Right renal pelvis (tissue), 4 donors: ENCODE results near the gene GJB5. TPM values are rescaled to one million over a fixed set of nuclear protein-coding genes. Genes with fewer than 3 reads are reported as not detected.

Experiments
- DNase-seq, 4 donors: peaks; one replicate each; pipeline ENCODE4 v3.0.0-alpha.2; 2013; ENCODE audit warnings: low read depth in 4 of 4, low spot score in 3 of 4, missing footprints in 1 of 4
- polyA plus RNA-seq, 4 donors: library from polyadenylated mRNA; unstranded; fragments of 120-200 nt; gene quantifications; one replicate each; pipeline ENCODE4 v1.2.1, GENCODE V29; 2013; ENCODE audit not compliant: insufficient read length in 4 of 4

The GJB5 gene
- polyA plus RNA-seq, 4 donors = 0.19 to 0.54 (median 0.31) TPM; not detected in 1

DNA sequence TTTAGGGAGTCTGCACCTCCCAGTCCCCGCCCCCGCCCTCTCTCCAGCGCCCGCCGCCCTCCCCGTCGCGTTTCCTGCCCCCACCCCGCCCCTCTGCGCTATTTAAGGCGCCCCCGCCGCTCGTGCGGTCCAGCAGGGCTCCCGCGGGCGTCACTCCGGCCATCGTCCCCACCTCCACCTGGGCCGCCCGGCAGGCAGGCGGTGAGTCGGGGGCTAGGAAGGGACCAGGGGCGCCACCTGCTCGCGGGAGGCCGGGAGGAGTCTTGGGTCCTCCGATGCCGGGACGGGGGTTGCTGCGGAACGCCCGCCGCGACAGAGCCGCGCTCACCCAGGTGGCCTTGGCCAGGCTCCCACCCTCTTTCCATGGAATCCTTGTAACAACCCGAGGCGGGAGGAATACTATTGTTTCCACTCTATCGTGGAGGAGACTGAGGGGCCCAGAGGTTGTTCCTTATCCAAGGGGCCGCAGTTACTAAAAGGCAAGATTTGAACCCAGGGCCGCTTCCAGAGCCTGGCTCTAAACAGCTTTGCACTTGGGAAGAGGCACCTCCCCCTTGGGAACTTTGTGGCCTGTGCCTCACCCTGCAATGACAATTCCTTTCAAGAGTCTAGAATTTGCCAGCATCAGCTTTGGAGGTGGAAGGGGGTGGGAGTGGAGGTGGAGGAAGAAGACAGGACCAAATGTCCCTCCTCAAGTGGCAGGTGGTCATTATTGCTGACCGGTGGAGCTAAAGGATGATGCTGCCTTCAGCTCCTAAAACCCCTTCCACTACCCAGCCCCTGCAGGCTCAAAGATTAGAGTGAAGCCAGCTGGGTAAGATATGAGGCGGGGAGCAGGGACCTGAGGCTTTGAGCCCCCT is 38.3 kb downstream of the GJB5 start, which contains the start of gene GJA4:
Gene GJA4 (plus strand): TSS at position 132 of the 860 bp plus-strand sequence. CDS start 1,215 bp downstream, outside the sequence.
- no peak for DNase-seq

DNA sequence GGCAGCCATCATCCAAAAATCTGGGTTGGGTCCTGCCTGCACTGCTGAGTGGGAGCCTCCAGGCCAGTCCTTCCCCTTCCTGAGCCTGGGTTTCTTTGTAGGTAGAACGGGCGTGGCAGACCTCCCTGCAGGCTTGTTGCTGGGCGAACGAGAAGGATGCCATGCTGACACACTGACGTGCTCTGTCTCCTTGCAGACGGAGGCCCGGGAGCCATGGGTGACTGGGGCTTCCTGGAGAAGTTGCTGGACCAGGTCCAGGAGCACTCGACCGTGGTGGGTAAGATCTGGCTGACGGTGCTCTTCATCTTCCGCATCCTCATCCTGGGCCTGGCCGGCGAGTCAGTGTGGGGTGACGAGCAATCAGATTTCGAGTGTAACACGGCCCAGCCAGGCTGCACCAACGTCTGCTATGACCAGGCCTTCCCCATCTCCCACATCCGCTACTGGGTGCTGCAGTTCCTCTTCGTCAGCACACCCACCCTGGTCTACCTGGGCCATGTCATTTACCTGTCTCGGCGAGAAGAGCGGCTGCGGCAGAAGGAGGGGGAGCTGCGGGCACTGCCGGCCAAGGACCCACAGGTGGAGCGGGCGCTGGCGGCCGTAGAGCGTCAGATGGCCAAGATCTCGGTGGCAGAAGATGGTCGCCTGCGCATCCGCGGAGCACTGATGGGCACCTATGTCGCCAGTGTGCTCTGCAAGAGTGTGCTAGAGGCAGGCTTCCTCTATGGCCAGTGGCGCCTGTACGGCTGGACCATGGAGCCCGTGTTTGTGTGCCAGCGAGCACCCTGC is 39.3 kb downstream of the GJB5 start:
- no peak for DNase-seq

DNA sequence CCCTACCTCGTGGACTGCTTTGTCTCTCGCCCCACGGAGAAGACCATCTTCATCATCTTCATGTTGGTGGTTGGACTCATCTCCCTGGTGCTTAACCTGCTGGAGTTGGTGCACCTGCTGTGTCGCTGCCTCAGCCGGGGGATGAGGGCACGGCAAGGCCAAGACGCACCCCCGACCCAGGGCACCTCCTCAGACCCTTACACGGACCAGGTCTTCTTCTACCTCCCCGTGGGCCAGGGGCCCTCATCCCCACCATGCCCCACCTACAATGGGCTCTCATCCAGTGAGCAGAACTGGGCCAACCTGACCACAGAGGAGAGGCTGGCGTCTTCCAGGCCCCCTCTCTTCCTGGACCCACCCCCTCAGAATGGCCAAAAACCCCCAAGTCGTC is 39.9 kb downstream of the GJB5 start:
- no peak for DNase-seq

DNA sequence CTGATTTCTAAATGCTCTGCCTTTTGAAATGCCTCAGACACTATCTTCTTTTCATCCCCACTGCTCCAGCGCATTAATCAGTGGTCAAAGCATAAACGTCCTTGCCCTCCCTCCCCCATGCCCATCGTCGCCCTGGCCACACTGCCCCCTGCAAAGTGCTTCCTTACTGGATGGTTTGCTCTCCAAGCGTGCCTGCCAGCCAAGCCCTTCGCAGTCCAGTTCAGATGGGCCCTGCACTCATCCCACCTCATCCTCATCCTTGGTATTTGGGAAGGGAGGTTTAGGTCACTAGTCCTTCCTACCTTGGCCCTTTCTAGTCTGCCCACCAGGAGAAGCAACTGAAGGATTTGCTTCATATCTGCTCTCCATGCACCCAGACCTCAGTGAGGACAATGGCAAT is 41.1 kb downstream of the GJB5 start:
- no peak for DNase-seq

DNA sequence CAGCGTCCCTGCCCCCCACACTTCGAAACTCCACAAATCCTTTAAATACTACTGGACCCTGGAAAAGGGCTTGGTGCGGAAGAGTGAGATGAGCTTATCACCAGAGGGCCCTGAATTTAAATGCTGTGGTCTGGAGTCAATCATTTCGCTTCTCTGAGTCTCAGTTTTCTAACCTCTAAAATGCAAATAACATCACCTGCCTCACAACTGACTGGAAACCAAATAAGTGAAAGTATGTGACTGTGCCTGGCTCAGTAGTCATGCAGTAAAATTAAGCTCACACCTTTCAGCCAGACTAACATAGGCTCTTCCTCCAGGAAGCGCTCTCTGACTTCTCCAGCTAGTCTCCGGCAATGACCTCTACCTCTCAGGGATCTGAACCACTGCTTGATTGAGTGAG is 42.1 kb downstream of the GJB5 start:
- DNase-seq = no peak

DNA sequence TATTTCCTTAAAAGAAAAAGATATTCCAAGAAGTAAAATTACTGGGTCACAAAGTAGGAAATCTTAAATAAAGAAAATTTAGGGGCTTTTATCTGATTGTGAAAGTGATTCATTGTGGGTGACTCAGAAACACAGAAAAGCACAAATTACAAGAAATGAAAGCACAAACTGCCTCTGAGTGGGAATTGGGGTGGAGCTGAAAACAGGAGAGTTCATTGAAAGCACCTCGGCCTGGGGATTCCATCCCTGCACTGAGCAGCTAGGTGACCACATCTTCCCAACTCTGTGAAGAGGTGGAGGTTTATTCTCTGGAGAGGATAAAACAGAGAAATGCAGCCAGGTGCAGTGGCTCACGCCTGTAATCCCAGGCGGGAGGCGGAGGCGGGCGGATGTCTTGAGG is 45.4 kb downstream of the GJB5 start:
- DNase-seq = no peak

DNA sequence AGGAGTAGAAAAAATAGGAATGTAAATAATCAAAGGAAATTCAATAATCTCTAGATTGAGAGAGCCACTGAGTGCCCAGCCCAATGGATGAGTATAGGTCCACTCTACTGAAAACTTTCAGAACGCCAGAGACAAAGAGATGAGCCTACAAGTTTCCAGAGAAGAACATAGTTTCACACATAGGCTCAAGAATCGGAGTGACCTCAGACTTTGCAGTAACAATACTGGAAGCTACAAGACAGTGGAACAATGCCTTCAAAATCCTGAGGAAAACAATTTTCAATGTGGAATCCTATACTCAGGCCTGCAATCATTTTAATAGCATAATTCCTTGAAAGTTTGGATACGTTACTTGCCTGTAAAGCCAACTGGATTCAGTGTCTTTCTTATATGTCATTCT is 48.9 kb downstream of the GJB5 start:
- no peak for DNase-seq

DNA sequence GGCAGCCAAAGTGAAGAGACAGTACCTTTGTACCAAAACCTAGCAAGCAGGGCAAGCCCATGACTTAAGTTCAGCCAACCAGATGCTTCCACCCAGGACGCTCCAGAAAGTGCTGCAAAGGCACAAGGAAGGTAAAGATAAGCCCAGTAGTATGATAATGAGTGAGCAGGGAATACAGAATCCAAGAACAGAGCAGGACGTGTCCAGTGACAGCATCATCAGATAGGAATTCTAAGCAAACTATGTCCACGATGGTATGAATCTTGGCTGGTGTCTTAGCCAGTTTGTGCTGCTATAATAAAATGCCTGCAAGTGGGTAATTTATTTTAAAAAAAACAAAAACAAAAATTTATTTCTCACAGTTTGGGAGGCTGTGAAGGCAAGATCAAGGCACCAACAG is 51.5 kb downstream of the GJB5 start:
- no peak for DNase-seq

Other genes starting within 250 kb of the GJB5 start
- gene GJB4, start 4.7 kb downstream of the GJB5 start, polyA plus RNA-seq = under 1 TPM in 2 of 4 donors, not detected in 2; 0.13 to 0.18 TPM
- gene GJB3, start 26.2 kb downstream of the GJB5 start, polyA plus RNA-seq = under 1 TPM; 0.18 to 0.57 (median 0.24) TPM
- gene GJA4, start 38.0 kb downstream of the GJB5 start, polyA plus RNA-seq = 10 to 100 TPM; 17.3 to 22.6 (median 19.7) TPM
- 10 to 100 TPM; 29.9 to 39.0 (median 34.9) TPM for gene SMIM12, start 104.7 kb downstream of the GJB5 start, polyA plus RNA-seq
- gene DLGAP3, start 174.6 kb downstream of the GJB5 start, polyA plus RNA-seq = 1 to 10 TPM; 2.0 to 3.0 (median 2.4) TPM
- 10 to 100 TPM; 34.1 to 38.4 (median 34.9) TPM for gene TMEM35B, start 230.3 kb downstream of the GJB5 start, polyA plus RNA-seq